GM10248 (cell line): ENCODE results near the gene MTA1.

ENCODE experiments used
- CTCF ChIA-PET: fragments of 300-600 bp; sonication (Branson Sonifier 250); formaldehyde crosslinking; extraction: SDS; loops from one replicate; lab custom pipeline; 2021; ENCODE audit warnings: antibody characterized with exemption; lab: Yijun Ruan, JAX
- POLR2A ChIA-PET: fragments of 350-650 bp; sonication (Branson Sonifier 250); formaldehyde crosslinking; extraction: SDS; loops from one replicate; lab custom pipeline; 2020; ENCODE audit warnings: antibody characterized with exemption; lab: Yijun Ruan, JAX
- DNase-seq: peaks from one replicate; pipeline ENCODE4 v3.0.0; 2012; ENCODE audit errors: extremely low spot score
- TF ChIP-seq, protein P1 (sequence below): IDR thresholded peaks from 2 replicates; pipeline ENCODE4 v1.5.1; 2012; ENCODE audit warnings: mild to moderate bottlenecking, low read depth; ENCODE audit errors: extremely low read depth, missing control alignments, control extremely low read depth

Gene MTA1

DNA sequence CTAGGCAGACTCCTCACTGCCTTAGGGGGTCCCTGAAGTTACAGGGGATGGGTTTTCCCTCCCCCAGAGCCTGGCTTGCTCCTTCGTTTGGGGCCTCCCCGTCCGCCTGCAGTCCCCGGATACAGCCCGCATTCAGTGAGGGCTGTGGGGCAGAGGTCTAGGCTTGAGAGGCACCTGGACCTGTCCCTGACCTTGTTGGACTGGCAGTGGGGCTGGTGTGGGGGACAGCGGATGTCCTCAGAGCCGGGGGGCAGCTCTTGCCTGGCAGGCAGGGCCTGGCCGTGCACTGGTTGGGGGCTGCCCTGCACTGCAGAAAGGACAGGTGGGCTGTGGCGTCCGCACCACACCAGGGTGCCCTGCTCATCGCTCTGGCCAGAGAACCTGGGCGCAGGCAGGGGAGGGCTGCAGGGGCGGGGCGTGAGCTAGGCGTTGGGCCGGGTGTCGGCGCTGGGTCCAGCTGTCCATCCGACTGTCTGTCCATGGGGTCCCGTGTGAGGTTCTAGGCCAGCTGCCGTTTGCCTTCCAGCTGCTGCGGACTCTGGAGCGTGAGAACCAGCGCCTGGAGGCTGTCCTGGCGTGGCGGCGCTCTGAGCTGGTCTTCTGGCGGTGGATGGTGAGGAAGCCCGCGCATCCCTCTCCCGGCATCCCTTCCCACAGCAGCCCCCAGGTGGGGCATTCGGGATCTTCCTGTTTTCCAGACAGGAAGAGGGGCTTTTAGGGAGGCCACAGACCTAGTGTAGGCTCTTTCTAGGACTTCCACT lies 77.4 kb downstream of the MTA1 start:
- TF ChIP-seq, protein P1, sequence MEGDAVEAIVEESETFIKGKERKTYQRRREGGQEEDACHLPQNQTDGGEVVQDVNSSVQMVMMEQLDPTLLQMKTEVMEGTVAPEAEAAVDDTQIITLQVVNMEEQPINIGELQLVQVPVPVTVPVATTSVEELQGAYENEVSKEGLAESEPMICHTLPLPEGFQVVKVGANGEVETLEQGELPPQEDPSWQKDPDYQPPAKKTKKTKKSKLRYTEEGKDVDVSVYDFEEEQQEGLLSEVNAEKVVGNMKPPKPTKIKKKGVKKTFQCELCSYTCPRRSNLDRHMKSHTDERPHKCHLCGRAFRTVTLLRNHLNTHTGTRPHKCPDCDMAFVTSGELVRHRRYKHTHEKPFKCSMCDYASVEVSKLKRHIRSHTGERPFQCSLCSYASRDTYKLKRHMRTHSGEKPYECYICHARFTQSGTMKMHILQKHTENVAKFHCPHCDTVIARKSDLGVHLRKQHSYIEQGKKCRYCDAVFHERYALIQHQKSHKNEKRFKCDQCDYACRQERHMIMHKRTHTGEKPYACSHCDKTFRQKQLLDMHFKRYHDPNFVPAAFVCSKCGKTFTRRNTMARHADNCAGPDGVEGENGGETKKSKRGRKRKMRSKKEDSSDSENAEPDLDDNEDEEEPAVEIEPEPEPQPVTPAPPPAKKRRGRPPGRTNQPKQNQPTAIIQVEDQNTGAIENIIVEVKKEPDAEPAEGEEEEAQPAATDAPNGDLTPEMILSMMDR, result no peak
- ChIA-PET POLR2A (no interaction called here), CTCF (interaction anchor here (1.3 to 1.8 kb wide), 2 partner anchors 16 to 920 kb away, joined by 4 to 5 read pairs; no protein-coding TSS in a partner anchor)
- no peak for DNase-seq

DNA sequence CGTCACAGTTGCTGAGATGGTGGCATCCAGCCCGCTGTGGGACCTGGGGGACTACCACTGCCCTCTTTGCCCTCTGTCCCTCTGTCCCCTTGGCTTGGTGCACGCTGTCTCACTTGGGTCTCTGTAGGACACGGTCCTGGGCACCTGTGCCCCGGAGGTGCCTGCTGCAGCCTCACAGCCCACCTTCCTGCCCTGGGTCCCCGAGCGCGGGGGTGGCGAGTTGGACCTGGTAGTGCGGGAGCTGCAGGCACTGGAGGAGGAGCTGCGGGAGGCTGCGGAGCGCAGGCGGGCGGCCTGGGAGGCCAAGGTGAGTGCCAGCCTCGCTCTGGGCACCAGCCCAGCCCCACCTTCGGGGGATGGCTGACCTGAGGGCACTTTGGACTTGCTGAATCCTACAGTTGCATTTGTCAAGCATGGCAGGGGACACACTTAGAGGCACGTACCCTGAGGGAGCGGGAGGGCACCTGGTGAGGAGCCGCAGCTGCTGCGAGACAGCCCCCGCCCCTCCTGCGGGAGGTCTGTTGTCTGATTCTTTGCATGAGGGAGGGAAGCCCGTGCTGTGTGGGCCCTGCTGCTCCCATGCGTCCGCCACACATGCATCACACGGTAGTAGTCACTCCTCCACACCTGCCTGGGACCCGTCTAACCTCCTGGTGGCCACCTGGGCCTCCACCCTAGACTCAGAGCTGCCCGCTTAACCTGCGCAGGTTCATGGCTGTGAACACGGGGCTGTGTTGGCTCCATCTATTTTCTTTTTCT lies 78.2 kb downstream of the MTA1 start:
- TF ChIP-seq, protein P1, result no peak
- POLR2A ChIA-PET, result no interaction called here
- DNase-seq, result no peak
- CTCF ChIA-PET, result interaction anchor here (1.3 to 1.8 kb wide), 2 partner anchors 17 to 919 kb away, joined by 4 to 5 read pairs; no protein-coding TSS in a partner anchor

DNA sequence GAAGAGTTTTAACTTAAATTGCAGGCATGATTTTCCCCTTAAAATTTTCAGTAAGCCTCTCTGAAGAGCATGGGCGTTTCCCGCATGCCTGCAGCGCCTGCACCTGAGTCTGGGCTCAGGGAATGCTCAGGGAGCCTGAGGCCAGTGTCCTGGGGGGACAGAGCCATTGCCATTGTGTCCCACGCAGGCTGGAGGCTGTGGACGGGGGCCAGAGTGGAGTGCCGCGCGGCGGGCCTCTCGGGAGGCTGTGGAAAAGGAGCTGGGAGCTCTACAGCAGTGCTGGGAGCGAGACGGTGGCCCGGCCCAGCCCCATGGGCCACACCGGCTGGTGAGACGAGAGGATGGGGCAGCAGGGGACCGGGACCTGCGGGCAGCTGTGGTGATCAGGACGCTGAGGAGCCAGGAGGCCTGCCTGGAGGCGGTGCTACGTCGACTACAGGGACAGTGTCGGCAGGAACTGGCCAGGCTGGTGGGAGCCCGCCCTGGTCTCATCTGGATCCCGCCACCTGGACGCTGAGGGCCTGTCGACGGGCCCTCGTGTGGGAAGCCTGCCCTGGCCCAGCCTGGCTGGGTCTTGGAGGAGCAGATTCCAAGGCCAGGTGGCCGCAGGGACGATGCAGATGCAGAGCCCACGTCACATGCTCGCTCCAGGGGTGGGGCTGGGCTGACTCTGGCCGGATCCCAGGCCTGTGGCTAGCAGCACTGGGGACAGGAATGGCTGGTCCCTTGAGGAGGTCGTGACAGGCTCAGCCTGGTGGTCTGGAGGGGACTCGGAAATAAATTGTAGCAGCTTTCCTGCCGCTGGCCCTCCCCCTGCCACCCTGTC lies 79.0 kb downstream of the MTA1 start:
- ChIA-PET CTCF (interaction anchor here (1.8 kb wide), 1 partner anchor 919 kb away, joined by 4 read pairs; no protein-coding TSS in a partner anchor), POLR2A (no interaction called here)

DNA sequence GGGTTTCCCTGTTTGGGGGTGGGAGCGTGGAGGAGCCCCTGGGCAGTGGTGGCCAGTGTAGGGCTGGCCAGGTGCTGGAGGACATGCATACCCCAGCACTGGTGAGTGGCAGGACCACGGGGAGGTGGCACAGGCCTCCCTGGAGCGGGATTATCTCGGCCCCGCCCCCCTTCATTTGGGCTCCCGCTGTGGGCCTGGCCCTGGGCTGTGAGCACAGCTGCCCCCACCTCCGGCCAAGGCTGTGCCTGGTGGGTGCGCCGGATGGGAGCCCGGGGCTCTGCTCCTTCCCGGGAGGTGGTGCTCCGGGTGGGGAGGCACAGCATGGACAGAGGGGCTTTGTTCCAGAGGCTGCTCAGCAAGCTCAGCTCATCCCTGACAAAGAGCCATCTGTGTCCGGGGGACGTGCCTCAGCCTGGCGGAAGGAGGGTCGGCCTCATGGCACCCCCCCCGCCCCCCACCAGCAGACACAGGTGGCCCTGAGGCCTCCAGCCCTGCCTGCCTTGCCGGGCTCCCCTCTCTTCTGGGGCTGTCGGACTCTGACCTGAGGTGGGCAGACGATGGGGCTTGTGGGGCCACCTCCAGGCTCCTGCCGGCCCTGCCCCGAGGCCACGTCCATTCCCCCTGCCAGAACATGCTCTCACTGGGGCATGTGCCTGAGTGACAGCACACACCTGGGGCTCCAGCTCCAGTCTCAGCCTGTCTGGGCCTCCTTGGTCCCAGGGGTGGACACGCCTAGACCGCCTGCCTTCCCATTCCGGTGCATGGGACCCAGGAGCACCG lies 79.8 kb downstream of the MTA1 start:
- TF ChIP-seq, protein P1, result no peak
- POLR2A ChIA-PET, result no interaction called here
- no peak for DNase-seq
- CTCF ChIA-PET, result interaction anchor here (1.2 kb wide), 1 partner anchor 29 kb away, joined by 3 read pairs; no protein-coding TSS in a partner anchor

More for the DNA sequence above, 79.0 kb downstream of the MTA1 start:
- DNase-seq, result no peak
- TF ChIP-seq, protein P1, result no peak

DNA sequence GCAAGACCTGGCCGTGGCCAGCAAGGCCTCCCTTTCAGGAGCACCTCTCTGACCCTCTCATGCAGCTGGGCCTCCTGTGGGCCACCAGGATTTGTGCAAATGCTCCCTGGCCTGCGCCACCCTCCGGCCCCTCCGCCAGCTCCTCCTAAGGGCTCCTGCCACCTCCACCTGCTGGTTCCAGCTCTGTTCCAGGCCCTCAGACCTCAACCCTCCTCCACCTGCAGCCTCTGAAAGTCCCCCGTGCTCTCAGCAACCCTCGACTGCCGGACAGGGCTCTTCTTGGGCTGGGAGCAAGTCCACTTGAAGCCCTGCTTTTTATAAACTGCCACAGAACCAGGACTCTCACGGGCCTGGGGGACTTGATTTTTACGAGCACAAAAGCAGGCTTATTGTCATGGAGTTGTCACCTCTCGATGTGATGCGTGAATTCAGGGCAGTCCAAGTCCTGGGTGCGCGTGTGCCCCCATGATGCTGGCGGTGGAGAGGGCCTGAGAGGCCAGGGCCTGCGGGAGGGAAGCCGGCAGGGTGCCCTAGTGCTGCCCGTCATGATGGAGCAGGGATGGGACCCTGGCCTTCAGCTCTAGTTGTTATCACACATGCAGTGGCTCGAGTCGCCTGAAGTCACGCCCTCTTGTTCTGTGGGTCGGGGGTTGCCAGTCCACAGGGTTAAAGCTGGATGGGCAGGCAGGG lies 80.6 kb downstream of the MTA1 start:
- TF ChIP-seq, protein P1, result no peak
- DNase-seq, result no peak
- ChIA-PET CTCF (interaction anchor here (1.1 to 1.4 kb wide), 4 partner anchors 10 to 922 kb away, joined by 3 to 4 read pairs (median 4); no protein-coding TSS in a partner anchor), POLR2A (no interaction called here)
